ENCODE measurements around the gene CDH4.

DNA sequence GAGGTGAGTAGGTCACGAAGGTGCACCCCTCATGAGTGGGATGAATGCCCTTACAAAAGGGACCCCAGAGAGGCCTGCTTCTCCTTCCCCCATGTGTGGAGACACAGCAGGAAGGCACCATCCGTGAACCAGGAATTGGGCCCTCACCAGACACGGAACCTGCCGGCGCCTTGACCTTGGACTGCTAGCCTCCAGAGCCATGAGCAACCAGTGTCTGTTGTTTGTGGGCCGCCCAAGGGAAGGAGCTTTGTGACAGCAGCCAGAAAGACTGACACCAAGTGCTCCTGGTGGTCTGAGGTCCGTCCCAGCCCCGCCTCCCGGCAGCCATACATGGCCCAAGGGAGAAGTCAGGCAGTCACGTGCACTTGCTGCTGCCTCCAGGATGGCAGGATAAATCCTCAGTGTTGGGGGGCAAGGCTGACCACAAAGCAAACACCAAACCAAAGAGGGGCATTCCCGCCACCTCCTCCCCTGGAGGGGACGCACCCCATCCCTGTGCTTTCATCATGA is 29.3 kb downstream of the CDH4 start:
- TF ChIP-seq CTCF (IDR thresholded peaks at IDR 0.05) (no peak), POLR2A (IDR thresholded peaks at IDR 0.05) (no peak)

All from ovary (tissue), 3 donors.